22Rv1 (cell line): Measurements from ENCODE around the gene TTLL6.

Source experiments
- H3K27ac ChIP-seq: fragments of 450-650 bp; 2 replicates; pipeline ENCODE4 v1.5.1; 2017
- CTCF ChIP-seq: fragments of 450-650 bp; IDR thresholded peaks from 2 replicates; pipeline ENCODE4 v1.5.1; 2017; ENCODE audit warnings: mild to moderate bottlenecking
- ZFX ChIP-seq: fragments of 450-650 bp; IDR thresholded peaks from 2 replicates; pipeline ENCODE4 v1.6.1; 2017; ENCODE audit warnings: antibody characterized with exemption, borderline replicate concordance

Gene TTLL6

GRCh38 chr17:48735062-48735351 is 82.0 kb downstream of the TTLL6 start:
- TF ChIP-seq CTCF (no peak), ZFX (no peak)
- H3K27ac ChIP-seq, result no peak overlapping the region

- TF ChIP-seq CTCF, result no peak
- no peak for TF ChIP-seq ZFX
- no peak overlapping the region for H3K27ac ChIP-seq
These were observed 82.5 kb downstream of the TTLL6 start for GRCh38 chr17:48734333-48735061.

GRCh38 chr17:48733632-48734328 is 83.2 kb downstream of the TTLL6 start:
- no peak for TF ChIP-seq CTCF
- TF ChIP-seq ZFX, result no peak
- H3K27ac ChIP-seq, result no peak overlapping the region

- H3K27ac ChIP-seq, result no peak overlapping the region
- TF ChIP-seq CTCF, result no peak
- no peak for TF ChIP-seq ZFX
These were observed 84.1 kb downstream of the TTLL6 start for GRCh38 chr17:48732688-48733629.

- no peak overlapping the region for H3K27ac ChIP-seq
- no peak for TF ChIP-seq CTCF
- TF ChIP-seq ZFX, result no peak
These were observed 85.7 kb downstream of the TTLL6 start for GRCh38 chr17:48731355-48731754.

GRCh38 chr17:48730240-48730550 is 86.8 kb downstream of the TTLL6 start:
- TF ChIP-seq ZFX (no peak), CTCF (no peak)
- H3K27ac ChIP-seq, result peak overlapping the region; percentile 100
